IMR-90 (cell line): ENCODE results near the gene TP53I11. TPM values are rescaled to one million over a fixed set of nuclear protein-coding genes. Genes with fewer than 3 reads are reported as not detected.
A peak's percentile ranks its signal among the peaks of the same experiment; 100 is the strongest.

ENCODE experiments used
- ATAC-seq: fragments of 200-7000 bp; cut with Tn5 transposase; 2 replicates; pipeline ENCODE4 v1.9.1; 2020; ENCODE audit warnings: low read depth, mild to moderate bottlenecking, moderate library complexity
- BruUV-seq: library from RNA; stranded (reverse); fragments of 400-500 nt; replicated peaks from 2 replicates; lab custom pipeline; 2021; lab: Mats Ljungman, UMichigan
- CTCF ChIA-PET: fragments of 300-600 bp; formaldehyde crosslinking; extraction: SDS; loops from one replicate; lab custom pipeline; 2021; ENCODE audit warnings: antibody characterized with exemption; lab: Yijun Ruan, JAX
- POLR2A ChIA-PET: fragments of 300-600 bp; sonication (Branson Sonifier 250); formaldehyde crosslinking; loops from one replicate; lab custom pipeline; 2022; ENCODE audit warnings: antibody characterized with exemption; ENCODE audit not compliant: unreplicated experiment; lab: Charles Lee
- DNase-seq: peaks from one replicate; pipeline ENCODE4 v3.0.0; 2013
- H2AFZ ChIP-seq: replicated peaks from 2 replicates; pipeline ENCODE3; 2013; ENCODE audit warnings: low read length, mild to moderate bottlenecking; ENCODE audit not compliant: poor library complexity
- H2AK5ac ChIP-seq: 2 replicates; pipeline ENCODE4 v1.6.1; 2013; ENCODE audit warnings: low read depth, low read length, inconsistent platforms
- H2AK9ac ChIP-seq: replicated peaks from 2 replicates; pipeline ENCODE3; 2013; ENCODE audit warnings: mild to moderate bottlenecking, low read depth, low read length, moderate library complexity; ENCODE audit not compliant: poor library complexity
- H2BK120ac ChIP-seq: 2 replicates; pipeline ENCODE4 v1.6.1; 2013; ENCODE audit warnings: low read depth, low read length, inconsistent platforms
- H2BK15ac ChIP-seq: 3 replicates; pipeline ENCODE4 v1.6.1; 2013; ENCODE audit warnings: low read depth, low read length, inconsistent platforms
- H2BK20ac ChIP-seq: 2 replicates; pipeline ENCODE4 v1.6.1; 2013; ENCODE audit warnings: low read depth, mild to moderate bottlenecking, inconsistent platforms, low read length, moderate library complexity
- H2BK5ac ChIP-seq: 2 replicates; pipeline ENCODE4 v1.6.1; 2013; ENCODE audit warnings: mild to moderate bottlenecking, low read depth, low read length, inconsistent platforms; ENCODE audit not compliant: poor library complexity, severe bottlenecking
- H3K14ac ChIP-seq: replicated peaks from 2 replicates; pipeline ENCODE4 v1.6.1; 2013; ENCODE audit warnings: low read depth, low read length, inconsistent platforms
- H3K18ac ChIP-seq: 2 replicates; pipeline ENCODE4 v1.6.1; 2013; ENCODE audit warnings: low read depth, low read length, control low read depth
- H3K23ac ChIP-seq: 2 replicates; pipeline ENCODE4 v1.6.1; 2013; ENCODE audit warnings: low read depth, low read length, inconsistent platforms
- H3K27ac ChIP-seq: 2 replicates; pipeline ENCODE4 v1.5.1; 2013; ENCODE audit warnings: mild to moderate bottlenecking, control low read depth, low read length; ENCODE audit not compliant: insufficient read depth
- H3K27me3 ChIP-seq: 2 replicates; pipeline ENCODE4 v1.6.1; 2013; ENCODE audit warnings: low read length; ENCODE audit not compliant: control insufficient read depth, insufficient read depth
- H3K36me3 ChIP-seq: 2 replicates; pipeline ENCODE4 v1.6.1; 2013; ENCODE audit warnings: low read length, mixed read lengths; ENCODE audit not compliant: control insufficient read depth, insufficient read depth
- H3K4ac ChIP-seq: 2 replicates; pipeline ENCODE4 v1.6.1; 2013; ENCODE audit warnings: low read depth, low read length, inconsistent platforms
- H3K4me1 ChIP-seq: 2 replicates; pipeline ENCODE4 v1.6.1; 2013; ENCODE audit warnings: low read length, mixed read lengths; ENCODE audit not compliant: control insufficient read depth, insufficient read depth
- H3K4me2 ChIP-seq: 2 replicates; pipeline ENCODE4 v1.6.1; 2013; ENCODE audit warnings: low read depth, mild to moderate bottlenecking, control low read depth, low read length, moderate library complexity
- H3K4me3 ChIP-seq: 2 replicates; pipeline ENCODE4 v1.5.1; 2013; ENCODE audit warnings: low read depth, mild to moderate bottlenecking, control low read depth, low read length, moderate library complexity; ENCODE audit not compliant: insufficient read depth
- H3K56ac ChIP-seq: 2 replicates; pipeline ENCODE4 v1.6.1; 2013; ENCODE audit warnings: low read length, inconsistent platforms; ENCODE audit not compliant: insufficient read depth; ENCODE audit errors: extremely low read depth
- H3K79me1 ChIP-seq, 2 experiments: 2 replicates each; pipeline ENCODE4 v1.6.1; 2013; ENCODE audit warnings: low read length in 2 of 2, inconsistent platforms in 1 of 2, low read depth in 1 of 2
- H3K9ac ChIP-seq: 2 replicates; pipeline ENCODE4 v1.6.1; 2013; ENCODE audit warnings: low read depth, low read length, control low read depth
- H3K9me1 ChIP-seq: 2 replicates; pipeline ENCODE4 v1.6.1; 2013; ENCODE audit warnings: low read length, inconsistent platforms; ENCODE audit not compliant: insufficient read depth
- H3K9me3 ChIP-seq: 2 replicates; pipeline ENCODE4 v1.6.1; 2013; ENCODE audit warnings: low read length; ENCODE audit not compliant: control insufficient read depth, insufficient read depth
- H4K20me1 ChIP-seq: 2 replicates; pipeline ENCODE4 v1.6.1; 2013; ENCODE audit warnings: low read length, inconsistent platforms; ENCODE audit not compliant: insufficient read depth
- H4K5ac ChIP-seq: 2 replicates; pipeline ENCODE4 v1.6.1; 2013; ENCODE audit warnings: mild to moderate bottlenecking, low read depth, low read length, control low read depth
- H4K8ac ChIP-seq, 2 experiments: 2 replicates each; pipeline ENCODE4 v1.6.1; 2013; ENCODE audit warnings: low read depth in 2 of 2, low read length in 2 of 2, control low read depth in 1 of 2, inconsistent platforms in 1 of 2
- H4K91ac ChIP-seq: 2 replicates; pipeline ENCODE4 v1.6.1; 2013; ENCODE audit warnings: low read depth, low read length, inconsistent platforms; ENCODE audit not compliant: insufficient read depth
- BHLHE40 ChIP-seq: fragments of 150-350 bp; IDR thresholded peaks from 2 replicates; pipeline ENCODE4 v1.6.1; 2016; ENCODE audit warnings: mild to moderate bottlenecking, low read depth, low read length
- CEBPB ChIP-seq: IDR thresholded peaks from 2 replicates; pipeline ENCODE4 v1.6.1; 2012; ENCODE audit warnings: low read depth, low read length, improper control_type of control experiment
- CHD1 ChIP-seq: IDR thresholded peaks from 2 replicates; pipeline ENCODE4 v1.6.1; 2012; ENCODE audit warnings: low read depth, low read length, improper control_type of control experiment
- FOS ChIP-seq: fragments of 150-350 bp; IDR thresholded peaks from 2 replicates; pipeline ENCODE4 v1.6.1; 2016; ENCODE audit warnings: low read depth, low read length
- MAFK ChIP-seq: IDR thresholded peaks from 2 replicates; pipeline ENCODE4 v1.6.1; 2012; ENCODE audit warnings: low read depth, low read length, improper control_type of control experiment
- MAZ ChIP-seq: IDR thresholded peaks from 2 replicates; pipeline ENCODE4 v1.6.1; 2012; ENCODE audit warnings: low read depth, mild to moderate bottlenecking, low read length, improper control_type of control experiment, moderate library complexity, borderline replicate concordance
- NFE2L2 ChIP-seq: fragments of 150-350 bp; IDR thresholded peaks from 2 replicates; pipeline ENCODE4 v1.6.1; 2016; ENCODE audit warnings: low read depth, mild to moderate bottlenecking, low read length
- POLR2A ChIP-seq: IDR thresholded peaks from 2 replicates; pipeline ENCODE4 v1.6.1; 2012; ENCODE audit warnings: mild to moderate bottlenecking, low read depth, low read length
- RAD21 ChIP-seq: IDR thresholded peaks from 2 replicates; pipeline ENCODE4 v1.6.1; 2012; ENCODE audit warnings: low read length, improper control_type of control experiment
- RCOR1 ChIP-seq: IDR thresholded peaks from 2 replicates; pipeline ENCODE4 v1.6.1; 2012; ENCODE audit warnings: mild to moderate bottlenecking, low read length, improper control_type of control experiment; ENCODE audit not compliant: insufficient replicate concordance
- RFX5 ChIP-seq: IDR thresholded peaks from 2 replicates; pipeline ENCODE4 v1.8.0; 2012; ENCODE audit warnings: low read depth, mild to moderate bottlenecking, low read length, moderate library complexity
- WGBS, 2 experiments: methylation state at CpG; one replicate each; pipeline versions ENCODE4 v1.1.5 to v1.1.7; 2013; ENCODE audit warnings: missing lambda C conversion rate in 2 of 2; ENCODE audit not compliant: insufficient read length in 1 of 2; ENCODE audit errors: extremely low coverage in 2 of 2; 5-methylcytosine and 5-hydroxymethylcytosine counted together
- dilution Hi-C: fragments of 300-500 bp; cut with HindIII; formaldehyde crosslinking; loops from one replicate; pipeline ENCODE4 v1.14.3; 2018; ENCODE audit warnings: low sequenced_read_pairs; ENCODE audit not compliant: unreplicated experiment
- in situ Hi-C: fragments of 300-500 bp; cut with MboI; formaldehyde crosslinking; loops from 3 replicates; pipeline ENCODE4 v1.14.3; 2019; ENCODE audit warnings: low sequenced_read_pairs, inconsistent platforms, mixed read lengths
- intact Hi-C: fragments of 100-400 bp; cut with micrococcal nuclease; formaldehyde crosslinking; loops from 2 replicates; pipeline ENCODE4 v1.10.0; 2022
- polyA plus RNA-seq, 3 experiments: library from polyadenylated mRNA; depleted of rRNA; stranded (reverse); fragments of >200 nt; gene quantifications; 2 replicates each; pipeline ENCODE4 v1.2.3, GENCODE V29; 2012; ENCODE audit warnings: low replicate concordance in 1 of 3
- total RNA-seq: library from RNA; depleted of rRNA; stranded (reverse); fragments of >200 nt; gene quantifications from 2 replicates; pipeline ENCODE4 v1.2.3, GENCODE V29; 2012
- TF ChIP-seq, protein P1 (sequence below): conservative IDR thresholded peaks from 2 replicates; pipeline ENCODE4 v1.5.1; 2012; ENCODE audit warnings: mild to moderate bottlenecking, low read depth, low read length, improper control_type of control experiment
- TF ChIP-seq, protein P2 (sequence below): fragments of 150-350 bp; IDR thresholded peaks from 2 replicates; pipeline ENCODE4 v1.6.1; 2017; ENCODE audit warnings: mild to moderate bottlenecking, antibody characterized with exemption, low read length, low read depth
- TF ChIP-seq, protein P3 (sequence below): fragments of 150-350 bp; IDR thresholded peaks from 2 replicates; pipeline ENCODE4 v1.6.1; 2016; ENCODE audit warnings: low read depth, mild to moderate bottlenecking, low read length, moderate library complexity, borderline replicate concordance

The TP53I11 gene
- total and polyA plus RNA-seq, 2 of the 4 experiments (the other 2 are of a cell fraction), result 3.9 to 22.0 TPM

DNA sequence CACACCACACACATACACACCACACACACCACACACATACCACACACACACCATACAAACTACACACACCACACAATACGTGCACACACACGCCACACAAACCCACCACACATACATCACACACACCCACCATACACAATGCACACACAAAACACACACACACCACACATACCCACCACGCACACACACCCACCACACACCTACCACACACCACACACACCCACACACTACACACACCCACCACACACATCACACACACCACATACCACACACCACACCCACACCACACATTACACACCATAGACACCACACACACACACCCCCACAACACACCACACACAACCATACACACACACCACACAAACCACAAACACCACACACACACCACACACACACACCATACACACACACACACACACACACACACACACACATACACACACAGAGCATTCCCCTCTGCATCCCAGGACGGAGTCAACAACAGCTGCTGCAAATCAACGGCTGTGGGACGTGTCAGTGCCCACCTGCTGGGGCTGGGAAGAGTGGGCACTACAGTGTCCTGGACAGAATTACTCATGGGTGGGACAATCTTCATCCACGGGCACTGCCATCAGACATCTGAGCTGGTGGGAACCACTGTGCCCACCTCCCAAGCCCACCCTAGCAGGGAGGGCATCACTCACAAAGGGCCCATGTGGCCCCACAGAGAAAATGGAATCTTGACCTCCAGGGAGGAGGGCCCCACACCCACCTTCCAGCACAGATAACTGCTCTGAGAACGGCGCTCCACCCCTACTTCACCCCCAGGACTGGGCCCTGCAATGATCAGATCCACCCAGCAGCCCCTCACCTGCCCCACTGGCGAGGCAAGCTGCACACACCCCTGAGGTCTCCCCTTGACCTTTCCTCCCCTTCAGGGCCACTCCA is 8.4 kb downstream of the TP53I11 start:
- dilution Hi-C loops, result no loop called here
- Histone ChIP-seq H3K9me3 (no peaks in the 10 kb centered on the region), H3K56ac (no peak overlapping the region; the same call in 1 of the 2 replicates), H3K4me2 (no peak overlapping the region), H3K14ac (no peak overlapping the region; the same call in 1 of the 2 replicates), H3K9me1 (peaks cover 7% of the 10 kb centered on the region), H4K8ac (no peak overlapping the region), H3K27me3 (no peaks in the 10 kb centered on the region), H2BK20ac (no peak overlapping the region), H4K5ac (no peak overlapping the region), H4K20me1 (peaks cover 57% of the 10 kb centered on the region), H2AK5ac (peak overlapping the region; percentile 28; the same call in 1 of the 2 replicates), H2BK15ac (no peak overlapping the region), H3K9ac (no peak overlapping the region), H3K27ac (no peak overlapping the region), H3K18ac (no peak overlapping the region), H3K4me1 (no peaks in the 10 kb centered on the region; the same call in 1 of the 2 replicates), H3K36me3 (peaks cover 36% of the 10 kb centered on the region; the same call in 1 of the 2 replicates), H3K23ac (no peak overlapping the region), H2BK120ac (no peak overlapping the region), H2BK5ac (peak overlapping the region; percentile 85), H2AFZ (peak overlapping the region; percentile 63), H4K91ac (no peak overlapping the region), H3K79me1 (peaks cover 8 to 23% of the 10 kb centered on the region in 2 experiments), H3K4ac (no peak overlapping the region), H3K4me3 (no peak overlapping the region), H2AK9ac (no peak overlapping the region)
- BruUV-seq, result no TSS peak
- in situ Hi-C loops, result no loop called here
- CTCF ChIA-PET, result interaction anchor here (1.0 kb wide), 1 partner anchor 161 kb away, joined by 3 read pairs; no protein-coding TSS in a partner anchor
- ATAC-seq (no peak), DNase-seq (no peak)
- POLR2A ChIA-PET, result no interaction called here
- intact Hi-C loops, result no loop called here
- WGBS, 2 experiments, result 85% methylated on average over 5 of the region's 10 CpGs; no CpG with 5 or more reads in 1 of the 2 experiments
- TF ChIP-seq, protein P1, sequence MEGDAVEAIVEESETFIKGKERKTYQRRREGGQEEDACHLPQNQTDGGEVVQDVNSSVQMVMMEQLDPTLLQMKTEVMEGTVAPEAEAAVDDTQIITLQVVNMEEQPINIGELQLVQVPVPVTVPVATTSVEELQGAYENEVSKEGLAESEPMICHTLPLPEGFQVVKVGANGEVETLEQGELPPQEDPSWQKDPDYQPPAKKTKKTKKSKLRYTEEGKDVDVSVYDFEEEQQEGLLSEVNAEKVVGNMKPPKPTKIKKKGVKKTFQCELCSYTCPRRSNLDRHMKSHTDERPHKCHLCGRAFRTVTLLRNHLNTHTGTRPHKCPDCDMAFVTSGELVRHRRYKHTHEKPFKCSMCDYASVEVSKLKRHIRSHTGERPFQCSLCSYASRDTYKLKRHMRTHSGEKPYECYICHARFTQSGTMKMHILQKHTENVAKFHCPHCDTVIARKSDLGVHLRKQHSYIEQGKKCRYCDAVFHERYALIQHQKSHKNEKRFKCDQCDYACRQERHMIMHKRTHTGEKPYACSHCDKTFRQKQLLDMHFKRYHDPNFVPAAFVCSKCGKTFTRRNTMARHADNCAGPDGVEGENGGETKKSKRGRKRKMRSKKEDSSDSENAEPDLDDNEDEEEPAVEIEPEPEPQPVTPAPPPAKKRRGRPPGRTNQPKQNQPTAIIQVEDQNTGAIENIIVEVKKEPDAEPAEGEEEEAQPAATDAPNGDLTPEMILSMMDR, result no peak
- TF ChIP-seq, protein P2, sequence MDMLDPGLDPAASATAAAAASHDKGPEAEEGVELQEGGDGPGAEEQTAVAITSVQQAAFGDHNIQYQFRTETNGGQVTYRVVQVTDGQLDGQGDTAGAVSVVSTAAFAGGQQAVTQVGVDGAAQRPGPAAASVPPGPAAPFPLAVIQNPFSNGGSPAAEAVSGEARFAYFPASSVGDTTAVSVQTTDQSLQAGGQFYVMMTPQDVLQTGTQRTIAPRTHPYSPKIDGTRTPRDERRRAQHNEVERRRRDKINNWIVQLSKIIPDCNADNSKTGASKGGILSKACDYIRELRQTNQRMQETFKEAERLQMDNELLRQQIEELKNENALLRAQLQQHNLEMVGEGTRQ, result no peak
- no peak for TF ChIP-seq CHD1
- no peak for TF ChIP-seq NFE2L2
- TF ChIP-seq BHLHE40, result no peak
- TF ChIP-seq MAZ, result no peak
- no peak for TF ChIP-seq POLR2A
- no peak for TF ChIP-seq RAD21
- TF ChIP-seq FOS, result no peak
- TF ChIP-seq MAFK, result no peak
- no peak for TF ChIP-seq RFX5
- TF ChIP-seq RCOR1, result no peak
- TF ChIP-seq, protein P3, sequence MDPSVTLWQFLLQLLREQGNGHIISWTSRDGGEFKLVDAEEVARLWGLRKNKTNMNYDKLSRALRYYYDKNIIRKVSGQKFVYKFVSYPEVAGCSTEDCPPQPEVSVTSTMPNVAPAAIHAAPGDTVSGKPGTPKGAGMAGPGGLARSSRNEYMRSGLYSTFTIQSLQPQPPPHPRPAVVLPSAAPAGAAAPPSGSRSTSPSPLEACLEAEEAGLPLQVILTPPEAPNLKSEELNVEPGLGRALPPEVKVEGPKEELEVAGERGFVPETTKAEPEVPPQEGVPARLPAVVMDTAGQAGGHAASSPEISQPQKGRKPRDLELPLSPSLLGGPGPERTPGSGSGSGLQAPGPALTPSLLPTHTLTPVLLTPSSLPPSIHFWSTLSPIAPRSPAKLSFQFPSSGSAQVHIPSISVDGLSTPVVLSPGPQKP, result no peak
- no peak for TF ChIP-seq CEBPB
